ENCODE data around the gene USP3. TPM values are rescaled to one million over a fixed set of nuclear protein-coding genes. Genes with fewer than 3 reads are reported as not detected.

USP3 gene
- total RNA-seq, 1 donor from 2014 or later = 29.5 TPM

Other genes starting within 250 kb of the USP3 start
- 18.9 and 27.1 TPM in 2 replicates for gene APH1B, start 227.0 kb upstream of the USP3 start, total RNA-seq
- gene CA12, start 122.7 kb upstream of the USP3 start, total RNA-seq = 0.13 and 0.38 TPM in 2 replicates
- under 0.01 and 0.13 TPM in 2 replicates for gene FBXL22, start 92.8 kb downstream of the USP3 start, total RNA-seq